HG03060 (cell line): ENCODE data around the gene FAM83D.
A peak's percentile ranks its signal among the peaks of the same experiment; 100 is the strongest.

Experiments
- ATAC-seq: cut with Tn5 transposase; IDR thresholded peaks from one replicate; pipeline ENCODE4 v1.9.1; 2021; ENCODE audit warnings: low read depth, moderate number of reproducible peaks; ENCODE audit not compliant: unreplicated experiment

Gene FAM83D, protein sequence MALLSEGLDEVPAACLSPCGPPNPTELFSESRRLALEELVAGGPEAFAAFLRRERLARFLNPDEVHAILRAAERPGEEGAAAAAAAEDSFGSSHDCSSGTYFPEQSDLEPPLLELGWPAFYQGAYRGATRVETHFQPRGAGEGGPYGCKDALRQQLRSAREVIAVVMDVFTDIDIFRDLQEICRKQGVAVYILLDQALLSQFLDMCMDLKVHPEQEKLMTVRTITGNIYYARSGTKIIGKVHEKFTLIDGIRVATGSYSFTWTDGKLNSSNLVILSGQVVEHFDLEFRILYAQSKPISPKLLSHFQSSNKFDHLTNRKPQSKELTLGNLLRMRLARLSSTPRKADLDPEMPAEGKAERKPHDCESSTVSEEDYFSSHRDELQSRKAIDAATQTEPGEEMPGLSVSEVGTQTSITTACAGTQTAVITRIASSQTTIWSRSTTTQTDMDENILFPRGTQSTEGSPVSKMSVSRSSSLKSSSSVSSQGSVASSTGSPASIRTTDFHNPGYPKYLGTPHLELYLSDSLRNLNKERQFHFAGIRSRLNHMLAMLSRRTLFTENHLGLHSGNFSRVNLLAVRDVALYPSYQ

DNA sequence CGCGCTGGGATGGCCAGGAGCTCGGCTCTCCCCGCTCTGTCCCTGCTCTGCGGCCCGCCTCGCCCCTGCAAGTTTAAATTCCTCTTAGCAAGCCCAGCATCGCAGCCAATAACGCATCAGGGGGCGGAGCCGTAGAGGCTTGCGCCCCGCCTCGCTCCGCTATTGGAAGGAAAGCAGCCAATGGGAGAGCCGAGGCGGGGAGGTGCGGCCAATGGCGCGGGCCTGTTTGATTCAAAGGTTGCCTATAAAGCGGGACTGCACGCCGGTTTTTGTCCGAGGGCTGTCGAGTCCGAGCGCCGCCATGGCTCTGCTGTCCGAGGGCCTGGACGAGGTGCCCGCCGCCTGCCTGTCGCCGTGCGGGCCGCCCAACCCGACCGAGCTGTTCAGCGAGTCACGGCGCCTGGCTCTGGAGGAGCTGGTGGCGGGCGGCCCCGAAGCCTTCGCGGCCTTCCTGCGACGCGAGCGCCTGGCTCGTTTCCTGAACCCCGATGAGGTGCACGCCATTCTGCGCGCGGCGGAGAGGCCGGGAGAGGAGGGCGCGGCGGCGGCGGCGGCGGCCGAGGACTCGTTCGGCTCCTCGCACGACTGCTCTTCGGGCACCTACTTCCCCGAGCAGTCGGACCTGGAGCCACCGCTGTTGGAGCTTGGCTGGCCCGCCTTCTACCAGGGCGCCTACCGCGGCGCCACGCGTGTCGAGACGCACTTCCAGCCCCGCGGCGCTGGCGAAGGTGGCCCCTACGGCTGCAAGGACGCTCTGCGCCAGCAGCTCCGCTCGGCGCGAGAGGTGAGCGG, at the start of gene FAM83D:
TSS of gene FAM83D (plus strand) at position 276 of the 792 bp plus-strand sequence. CDS start at position 302, 26 bp downstream.
- ATAC-seq, result peak; percentile 89

DNA sequence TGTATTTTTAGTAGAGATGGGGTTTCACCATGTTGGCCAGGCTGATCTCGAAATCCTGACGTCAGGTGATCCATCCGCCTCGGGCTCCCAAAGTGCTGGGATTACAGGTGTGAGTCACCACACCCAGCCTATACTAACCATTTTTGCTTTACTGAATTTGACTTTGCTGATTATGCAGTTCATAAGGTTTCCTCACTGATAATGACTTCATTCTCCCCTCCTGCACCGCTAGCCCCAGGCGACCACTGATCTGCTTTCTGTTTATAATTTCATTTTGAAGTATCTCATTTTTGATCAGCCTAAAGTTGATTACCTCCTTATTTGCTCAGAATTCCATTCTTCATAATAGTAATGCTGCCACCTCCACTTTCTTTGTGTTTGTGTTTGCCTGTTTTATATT, 48.7 kb upstream of the FAM83D start:
- ATAC-seq, result no peak

DNA sequence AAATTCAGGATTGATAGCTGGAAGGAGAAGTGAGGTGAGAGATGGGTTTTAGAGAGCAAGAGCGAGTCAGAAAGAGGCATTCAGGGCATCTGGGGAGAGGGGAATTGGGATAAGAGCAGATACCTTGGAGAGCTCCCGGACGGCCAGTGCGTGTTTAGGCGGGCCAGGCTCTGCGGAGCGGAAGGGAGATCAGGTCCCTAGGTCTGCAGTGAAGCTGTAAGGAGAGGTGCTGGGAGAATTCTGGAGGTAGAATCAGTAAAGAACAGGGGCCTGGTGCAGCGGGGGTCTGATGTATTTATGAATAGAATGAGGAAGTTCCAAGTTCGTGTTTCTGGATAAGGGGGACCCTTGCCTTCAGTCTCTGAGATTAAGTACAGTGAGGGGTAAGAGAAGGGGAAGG, 47.4 kb upstream of the FAM83D start:
- no peak for ATAC-seq

DNA sequence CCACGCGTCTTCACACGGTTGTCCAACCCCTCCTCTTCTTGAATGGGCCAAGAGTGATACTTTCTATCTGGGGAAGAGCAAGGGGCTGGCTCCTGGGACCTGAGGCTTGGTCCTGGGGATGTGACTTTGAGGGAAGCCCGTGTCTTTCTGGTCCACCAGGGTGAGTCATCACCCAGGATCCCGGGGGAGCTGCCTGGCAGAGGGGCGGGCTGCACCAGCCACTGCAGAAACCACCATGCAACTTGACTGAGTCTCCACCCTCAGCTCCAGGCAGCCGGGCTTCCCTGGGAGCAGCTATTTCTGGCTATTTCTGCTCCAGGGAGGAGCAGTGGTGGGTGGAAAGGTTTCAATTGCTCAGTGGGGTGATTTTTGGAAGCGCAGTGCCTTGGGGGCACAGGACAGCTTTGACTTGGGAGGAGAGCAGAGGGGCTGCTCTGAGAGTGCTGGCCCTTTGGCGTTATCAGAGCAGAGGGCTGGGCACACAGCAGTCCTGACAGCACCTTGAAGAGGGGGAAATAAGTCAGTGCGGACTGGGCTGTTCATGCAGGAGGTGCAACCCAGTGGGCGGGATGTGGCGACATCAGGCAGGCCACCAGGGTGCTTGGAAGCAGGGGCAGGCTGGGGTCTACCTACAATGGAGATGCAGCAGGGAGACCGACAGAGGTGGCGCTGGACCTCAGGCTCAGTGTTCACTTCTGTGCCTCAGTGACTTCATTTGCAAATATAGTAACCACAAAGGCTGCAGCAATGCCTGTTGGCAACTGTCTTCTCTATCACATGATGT, 45.1 kb upstream of the FAM83D start:
- no peak for ATAC-seq

DNA sequence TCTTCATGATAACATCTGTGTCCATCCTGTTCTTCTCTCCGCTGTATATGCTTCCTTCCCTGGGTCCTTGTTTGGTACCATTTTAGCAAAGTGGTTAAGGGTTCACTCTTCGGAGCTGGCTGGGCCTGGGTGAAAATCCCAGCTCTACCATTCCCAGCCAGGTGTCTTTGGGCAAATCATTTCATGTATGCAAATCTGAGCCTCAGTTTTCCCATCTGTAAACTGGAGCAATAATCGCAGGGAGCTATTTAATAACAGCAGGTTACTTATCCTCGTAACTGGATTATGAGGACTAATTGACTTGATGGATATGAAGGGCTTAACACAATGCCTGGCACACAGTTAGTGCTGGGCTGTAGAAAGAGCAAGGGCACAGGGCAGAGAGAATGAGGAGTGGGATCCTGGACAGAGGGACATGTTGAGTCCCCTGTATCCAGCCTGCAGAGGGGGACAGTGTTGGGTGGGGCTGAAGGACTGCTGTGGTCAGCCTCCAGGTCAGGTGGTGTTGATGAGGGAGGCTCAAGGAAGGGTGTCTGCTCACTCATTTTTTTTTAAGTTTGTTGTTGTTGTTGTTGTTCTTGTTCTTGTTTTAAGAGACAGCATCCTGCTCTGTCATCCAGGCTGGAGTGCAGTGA, 44.3 kb upstream of the FAM83D start:
- no peak for ATAC-seq

DNA sequence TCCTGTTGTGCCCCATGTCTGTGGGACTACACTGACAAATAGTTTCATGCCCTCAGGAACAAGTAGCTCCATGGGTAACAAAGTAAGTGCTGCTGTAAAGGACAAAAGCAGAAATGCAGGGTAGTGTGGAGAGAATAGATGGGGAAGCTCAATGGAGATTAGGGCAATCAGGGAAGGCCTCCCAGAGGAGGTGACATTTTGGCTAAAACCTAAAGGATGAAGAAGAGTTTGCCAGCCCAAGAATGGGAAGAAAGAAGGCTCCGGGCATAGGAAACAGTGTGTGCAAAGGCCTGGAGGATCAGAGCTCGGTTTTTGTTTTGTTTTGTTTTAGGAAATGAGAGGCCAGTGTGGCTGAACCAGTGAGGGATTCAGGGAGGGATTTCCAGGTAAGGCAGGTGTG, 43.6 kb upstream of the FAM83D start:
- ATAC-seq, result no peak

DNA sequence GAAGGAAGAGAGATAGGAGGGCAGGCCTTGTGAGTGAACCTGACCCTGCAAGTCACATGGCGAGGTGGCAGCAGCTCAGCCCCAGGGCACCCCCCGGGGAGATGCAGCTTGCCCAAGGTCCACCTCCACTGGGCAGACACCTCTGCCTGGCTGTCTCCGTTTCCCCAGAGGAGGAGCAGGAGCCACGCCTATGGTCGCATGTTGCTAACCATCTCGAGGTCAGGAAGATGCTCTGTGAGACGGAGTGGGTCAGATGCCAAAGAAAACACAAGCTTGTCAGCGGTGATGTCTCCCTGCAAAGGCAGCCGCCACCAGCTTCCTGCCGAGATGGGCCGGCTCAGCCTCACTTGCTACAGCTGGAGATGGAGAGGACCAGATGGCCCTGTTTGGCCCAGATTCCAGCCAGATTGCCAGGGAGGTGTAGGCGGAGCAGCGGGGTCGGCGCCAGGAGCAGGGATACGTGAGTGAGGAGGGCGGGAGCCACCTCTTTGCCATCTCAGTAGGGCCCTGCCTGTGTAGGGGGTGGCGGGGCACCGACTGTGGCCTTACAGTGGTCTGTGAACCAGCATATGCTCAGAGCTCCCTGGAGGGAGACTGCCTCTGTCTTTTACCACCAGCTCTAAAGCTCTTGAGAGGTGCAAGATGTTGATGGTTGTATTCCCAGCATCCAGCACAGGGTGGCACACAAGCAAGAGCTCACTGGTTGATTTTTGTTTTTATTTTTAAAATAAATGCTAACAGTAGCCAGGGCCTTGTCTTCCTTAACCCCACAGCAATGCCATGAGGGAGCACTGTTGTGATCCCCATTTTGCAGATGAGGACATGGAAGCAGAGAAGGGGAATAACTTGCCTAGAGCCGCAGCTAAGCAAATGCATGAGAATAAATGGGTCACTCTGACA, 42.9 kb upstream of the FAM83D start:
- no peak for ATAC-seq

DNA sequence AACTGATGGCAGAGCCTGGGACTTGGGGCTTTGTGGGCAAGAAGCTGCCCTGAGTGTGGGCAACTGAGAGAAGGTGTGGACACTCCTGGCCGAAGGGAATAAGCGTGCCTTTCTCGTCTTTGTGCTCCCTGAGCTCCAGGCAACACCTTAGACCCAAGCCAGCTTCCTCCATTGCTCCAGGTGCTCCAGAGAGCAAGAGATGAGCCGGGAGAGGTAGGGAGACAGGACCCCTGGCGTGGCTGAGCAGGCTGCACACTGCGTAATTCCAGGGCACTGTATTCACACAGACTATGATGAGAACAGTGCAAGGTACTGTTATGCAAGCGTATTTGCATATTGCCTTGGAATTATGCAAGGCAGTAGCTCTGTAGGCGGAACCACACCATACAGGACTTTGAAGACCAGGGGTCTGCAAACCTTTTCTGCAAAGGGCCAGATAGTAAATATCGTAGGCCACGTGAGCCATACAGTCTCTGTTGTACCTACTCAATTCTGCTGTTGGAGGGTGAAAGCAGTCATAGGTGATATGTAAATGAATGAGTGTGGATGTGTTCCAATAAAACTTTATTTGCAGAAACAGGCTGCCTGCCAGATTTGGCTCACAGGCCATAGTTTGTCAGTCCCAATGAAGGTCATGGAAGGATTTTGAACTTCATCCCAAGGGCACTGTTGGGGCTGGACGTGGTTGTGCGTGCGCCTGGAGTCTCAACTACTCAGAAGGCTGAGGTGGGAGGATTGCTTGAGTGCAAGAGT, 42.1 kb upstream of the FAM83D start:
- no peak for ATAC-seq

DNA sequence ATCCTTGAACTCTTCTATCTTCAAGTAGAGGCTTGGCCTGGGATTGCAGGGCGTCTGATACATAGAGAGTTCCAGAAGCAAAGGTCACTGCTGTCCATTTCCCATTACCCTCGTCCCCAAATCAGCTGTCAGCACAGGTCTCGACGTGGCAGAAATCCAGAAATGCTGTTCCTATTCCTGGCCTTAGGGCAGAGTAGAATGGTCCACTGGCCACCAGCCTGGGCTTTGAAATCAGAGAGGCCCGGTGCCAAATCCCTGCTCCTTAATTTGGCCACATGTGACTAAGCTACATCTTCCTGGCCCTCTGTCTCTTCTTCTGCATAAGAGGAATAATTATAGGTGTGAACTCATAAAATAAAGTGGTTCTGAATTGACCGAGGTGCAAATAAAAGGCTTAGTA, 40.9 kb upstream of the FAM83D start:
- ATAC-seq, result no peak

DNA sequence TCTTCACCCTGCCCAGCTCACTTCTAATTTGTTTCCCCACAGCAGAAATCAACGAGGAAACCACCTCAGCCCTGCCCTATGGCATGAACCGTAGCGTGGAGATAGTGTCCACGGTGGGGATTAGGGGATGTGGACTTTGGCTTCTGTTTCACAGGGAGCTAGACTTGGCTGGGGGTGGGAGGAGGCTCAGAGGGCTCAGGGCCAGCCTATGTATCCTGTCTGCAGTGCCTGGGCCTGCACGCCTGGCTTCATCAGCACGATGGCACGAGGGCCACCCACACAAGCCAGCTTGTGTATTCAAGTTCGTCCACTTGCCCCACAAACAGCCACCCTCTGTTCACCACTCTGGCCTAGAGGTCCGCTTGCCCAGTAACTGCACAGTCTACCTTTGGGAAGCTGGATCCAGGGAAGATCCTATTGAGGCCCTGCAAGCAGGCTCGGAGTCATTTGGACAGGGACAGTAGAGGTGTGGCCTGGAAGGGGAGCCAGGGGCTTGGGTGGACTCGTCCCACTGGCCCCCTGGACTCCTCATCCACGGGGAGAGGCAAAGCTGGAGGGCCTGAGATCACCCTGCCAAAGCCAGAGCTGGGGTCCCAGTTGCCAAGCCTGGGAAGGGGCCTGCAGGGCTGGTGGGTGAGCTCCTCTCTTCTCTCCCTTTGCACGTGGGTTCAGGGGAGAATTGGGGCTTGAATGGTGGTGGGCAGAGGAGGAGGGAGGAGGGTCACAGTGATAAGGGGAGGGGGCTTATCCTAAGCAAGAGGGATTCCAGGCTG, 38.0 kb upstream of the FAM83D start:
- ATAC-seq, result no peak

DNA sequence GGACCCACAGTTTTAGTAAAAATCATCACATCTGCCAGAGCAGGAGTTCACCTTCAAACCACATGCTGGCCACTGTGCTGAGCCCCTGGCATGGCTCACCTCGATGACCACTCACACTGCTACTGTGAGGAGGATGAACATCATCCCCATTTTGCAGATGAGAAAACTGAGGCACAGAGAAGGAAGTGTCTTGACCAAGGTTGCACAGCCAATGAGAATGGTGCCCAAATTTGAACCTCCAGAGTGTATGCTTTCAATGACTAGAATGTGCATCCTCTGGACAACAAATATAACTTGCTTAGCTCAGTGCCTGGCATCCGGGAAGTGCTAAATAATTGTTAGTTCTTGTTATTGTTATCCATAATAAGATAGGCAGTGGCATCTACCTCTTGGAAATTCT, 37.2 kb upstream of the FAM83D start:
- no peak for ATAC-seq

DNA sequence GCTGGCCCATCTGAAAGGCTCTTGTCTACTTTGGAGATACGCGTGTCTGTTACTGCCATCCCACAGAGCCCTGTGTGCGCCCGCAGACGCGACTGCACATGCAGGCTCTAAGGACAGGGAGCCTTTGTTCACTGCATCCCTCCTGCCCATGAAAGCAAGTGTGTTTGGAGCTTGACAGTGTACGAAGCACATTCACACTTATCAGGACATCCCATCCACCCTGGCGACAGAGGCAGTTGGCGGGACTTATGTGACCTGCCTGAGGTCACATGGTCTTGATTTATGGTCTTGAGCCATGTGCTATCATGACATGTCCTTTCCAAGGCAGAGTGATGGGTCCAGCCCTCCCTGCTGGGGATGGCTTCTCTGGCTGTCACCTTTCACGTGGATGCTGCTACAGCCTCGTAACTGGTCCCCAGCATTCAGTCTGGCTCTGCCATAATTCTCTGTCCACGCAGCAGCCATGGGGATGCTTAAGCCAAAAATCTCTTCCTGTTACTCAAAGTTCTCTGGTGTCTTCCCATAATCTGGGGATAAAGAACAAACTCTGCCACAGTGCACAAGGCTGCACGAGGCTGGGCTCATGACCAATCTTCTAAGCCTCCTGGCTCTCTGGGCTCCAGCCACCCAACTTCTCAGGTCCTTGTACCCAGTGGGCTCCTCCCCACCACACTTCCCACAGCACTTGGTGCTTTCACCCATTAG, 36.3 kb upstream of the FAM83D start:
- ATAC-seq, result no peak

DNA sequence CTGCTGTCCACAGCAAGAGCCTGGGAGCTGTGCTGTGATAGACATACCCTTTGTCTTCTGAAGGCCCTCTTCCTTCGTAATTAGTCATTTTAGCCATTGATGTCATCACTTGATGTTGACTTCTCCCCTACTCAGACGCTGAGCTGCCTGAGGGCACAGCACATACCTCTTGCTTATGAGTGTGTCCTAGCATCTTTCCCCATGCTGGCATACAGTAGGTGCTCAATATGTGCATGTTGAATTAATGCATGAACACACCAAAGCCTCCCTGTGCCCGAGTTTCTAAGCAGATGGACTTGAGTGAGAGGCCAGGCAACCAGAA, 35.8 kb upstream of the FAM83D start:
- no peak for ATAC-seq

DNA sequence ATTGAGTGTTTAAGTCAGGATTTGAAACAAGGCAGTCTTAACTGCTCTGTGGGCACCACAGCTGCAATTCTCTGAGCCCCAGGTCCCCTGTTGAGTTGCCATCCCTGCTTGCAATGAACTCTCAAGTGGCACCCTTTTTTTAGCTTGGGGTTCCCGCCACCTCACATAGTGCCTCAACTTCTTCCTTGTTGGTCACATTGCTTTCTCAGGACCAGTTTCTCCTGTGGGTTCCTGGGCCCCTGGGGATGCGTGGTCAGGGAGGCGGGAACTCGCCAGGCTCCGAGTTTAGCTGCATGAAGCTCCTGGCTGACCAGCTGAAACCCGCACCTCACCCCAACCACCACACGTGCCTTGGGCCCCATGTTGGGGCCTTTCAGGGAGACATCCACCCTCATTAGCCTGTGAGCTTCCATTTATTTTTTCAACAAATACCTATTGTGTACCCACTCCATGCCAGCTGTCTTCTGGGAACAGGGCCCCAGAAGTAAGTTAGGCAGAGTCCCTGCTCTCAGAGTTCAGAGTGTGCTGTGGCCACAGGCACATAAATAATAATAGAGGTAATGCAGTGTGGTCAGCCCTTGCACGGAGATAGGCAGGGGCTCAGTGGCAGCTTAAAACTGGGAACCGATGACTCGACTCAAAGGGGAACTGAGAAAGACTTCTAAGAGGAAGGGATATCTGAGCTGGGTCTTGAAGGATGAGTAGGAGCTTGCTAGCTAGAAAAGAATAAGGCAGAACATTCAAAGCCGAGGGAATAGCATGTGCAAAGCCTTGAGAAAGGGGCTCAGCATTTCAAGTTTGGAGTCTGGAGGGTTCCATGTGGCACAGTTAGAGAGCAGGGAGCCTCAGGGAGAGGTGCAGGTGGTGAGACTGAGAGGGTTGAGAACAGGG, 33.9 kb upstream of the FAM83D start:
- peak; percentile 41 for ATAC-seq

DNA sequence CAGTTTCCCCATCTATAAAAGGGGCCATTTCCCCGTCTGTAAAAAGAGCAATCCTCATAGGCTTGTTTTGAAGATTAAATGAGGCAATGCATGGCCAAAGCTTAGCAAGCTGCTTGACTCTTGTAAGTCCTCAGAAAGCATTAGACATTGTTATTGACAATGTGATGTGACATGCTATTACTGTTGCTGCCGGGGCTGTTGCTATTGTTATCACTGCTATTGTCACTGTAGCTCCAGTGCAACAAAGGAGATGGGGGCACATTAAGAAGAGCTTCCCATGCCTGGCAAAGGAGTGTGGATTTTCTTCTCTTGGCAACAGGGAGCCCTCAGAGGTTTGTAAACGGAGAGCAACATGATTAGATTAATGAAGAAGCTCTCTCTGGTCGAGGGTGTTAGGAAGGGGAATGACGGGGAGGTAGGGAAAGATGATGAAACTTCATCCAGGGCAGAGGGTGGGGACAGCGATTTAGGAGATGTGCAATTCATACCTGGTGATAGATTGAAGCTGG, 33.1 kb upstream of the FAM83D start:
- ATAC-seq, result no peak

DNA sequence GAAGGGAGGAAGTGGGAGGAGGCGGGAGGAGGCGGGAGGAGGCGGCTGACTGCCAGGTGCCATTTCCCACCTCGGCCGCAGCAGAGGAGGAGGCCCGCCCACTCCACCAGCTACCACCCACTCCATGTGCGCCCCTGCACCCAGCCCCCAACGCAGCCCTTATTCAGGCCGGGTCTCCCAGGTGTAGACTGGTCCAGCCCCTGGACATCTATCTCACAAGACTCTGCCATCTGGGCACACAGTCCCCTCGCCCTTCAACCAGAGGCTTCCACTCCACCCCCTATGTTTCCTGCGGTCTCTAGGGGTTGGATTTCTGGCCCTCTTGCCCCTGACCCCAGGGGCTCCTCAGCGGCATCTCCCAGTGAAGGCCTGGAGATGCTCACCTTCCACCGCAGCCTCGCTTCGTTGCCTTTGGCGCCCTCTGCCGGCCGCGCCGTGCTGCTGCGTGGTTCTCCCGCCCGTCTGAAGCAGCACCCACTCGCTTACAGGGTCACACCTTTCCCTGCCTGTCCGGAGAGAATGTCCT, 32.6 kb upstream of the FAM83D start:
- ATAC-seq, result no peak
